Measurements from ENCODE around the gene CCT8L2. TPM values are rescaled to one million over a fixed set of nuclear protein-coding genes. Genes with fewer than 3 reads are reported as not detected.
"Not testable (repeated sequence)": the region's sequence is repeated elsewhere in the genome, so short reads cannot be mapped to it uniquely, and the experiment has no call there.

The CCT8L2 gene
- total and polyA plus RNA-seq, 2 of the 4 experiments (the other 2 are of a cell fraction): not detected

DNA sequence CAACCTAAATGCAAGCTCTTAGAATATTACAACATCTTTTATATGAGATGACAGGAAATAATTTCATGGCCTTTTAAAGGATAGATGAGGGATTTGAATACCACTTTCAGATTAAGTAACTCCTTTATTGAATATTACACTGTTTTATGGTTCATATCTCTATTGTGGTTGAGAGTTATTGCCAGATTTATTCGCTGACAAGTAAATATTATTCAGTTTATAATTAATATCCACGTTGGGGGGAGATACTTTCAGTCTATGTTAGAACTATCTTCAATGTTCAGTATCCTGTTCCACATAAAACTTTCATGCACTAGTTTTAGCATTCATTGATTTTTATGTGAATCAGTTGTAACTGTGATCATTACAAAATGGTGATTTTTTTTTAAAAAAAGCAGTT lies 32.4 kb upstream of the CCT8L2 start:
- H3K4me2 ChIP-seq (ENCODE audit: low read depth, low read length); H3K9me3 ChIP-seq (ENCODE audit: control insufficient read depth, insufficient read depth, low read length); in situ Hi-C loops (cut with MboI; ENCODE audit: low sequenced_read_pairs); H2AK5ac ChIP-seq (ENCODE audit: low read depth, low read length); H3K4me3 ChIP-seq (ENCODE audit: insufficient read depth, low read depth, low read length); CTCF ChIA-PET; ATAC-seq (ENCODE audit: low read depth); H3K56ac ChIP-seq (ENCODE audit: extremely low read depth, insufficient read depth, low read length); H3K14ac ChIP-seq (replicated peaks; ENCODE audit: low read depth, low read length); POLR2A ChIA-PET (ENCODE audit: unreplicated experiment); dilution Hi-C loops (cut with HindIII; ENCODE audit: low sequenced_read_pairs, unreplicated experiment); H2AFZ ChIP-seq (replicated peaks; ENCODE audit: low read length, poor library complexity); intact Hi-C loops (cut with micrococcal nuclease); H3K9me1 ChIP-seq (ENCODE audit: insufficient read depth, low read length); H3K27me3 ChIP-seq (ENCODE audit: control insufficient read depth, insufficient read depth, low read length); H2BK20ac ChIP-seq (ENCODE audit: low read depth, low read length); BruUV-seq (replicated peaks); H3K27ac ChIP-seq (ENCODE audit: insufficient read depth, low read length); H3K18ac ChIP-seq (ENCODE audit: low read depth, low read length); H2BK15ac ChIP-seq (ENCODE audit: low read depth, low read length); H3K4ac ChIP-seq (ENCODE audit: low read depth, low read length); H4K91ac ChIP-seq (ENCODE audit: insufficient read depth, low read depth, low read length); H3K9ac ChIP-seq (ENCODE audit: low read depth, low read length); H4K8ac ChIP-seq (ENCODE audit: low read depth in 2 of 2, low read length in 2 of 2); H2BK120ac ChIP-seq (ENCODE audit: low read depth, low read length); H4K20me1 ChIP-seq (ENCODE audit: insufficient read depth, low read length); H3K79me1 ChIP-seq (ENCODE audit: low read depth in 1 of 2, low read length in 2 of 2); H3K36me3 ChIP-seq (ENCODE audit: control insufficient read depth, insufficient read depth, low read length); DNase-seq; H2BK5ac ChIP-seq (ENCODE audit: low read depth, low read length, poor library complexity, severe bottlenecking); H3K23ac ChIP-seq (ENCODE audit: low read depth, low read length); H2AK9ac ChIP-seq (replicated peaks; ENCODE audit: low read depth, low read length, poor library complexity); H4K5ac ChIP-seq (ENCODE audit: low read depth, low read length); H3K4me1 ChIP-seq (ENCODE audit: control insufficient read depth, insufficient read depth, low read length): not testable (repeated sequence)
- no CpG with 5 or more reads among the region's 2 CpGs for WGBS, 2 experiments (ENCODE audit: extremely low coverage in 2 of 2, insufficient read length in 1 of 2)

DNA sequence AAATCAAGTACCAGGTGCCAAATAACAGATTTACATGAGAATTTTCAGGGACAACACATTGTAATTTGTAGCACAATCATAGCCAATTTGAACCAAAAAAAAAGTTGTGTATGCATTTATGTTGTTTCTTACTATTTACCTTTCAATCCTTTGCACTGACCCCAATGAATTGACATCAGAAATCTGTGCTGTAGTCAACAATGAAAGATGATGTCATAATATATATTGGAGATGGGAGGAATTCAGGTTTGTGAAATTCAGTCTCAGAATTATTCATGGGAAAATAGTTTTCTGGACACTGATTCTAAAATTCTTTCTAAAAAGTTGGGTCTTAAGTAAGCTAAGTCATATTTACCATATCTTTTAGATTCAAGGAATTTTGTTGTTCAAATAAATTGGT lies 31.0 kb upstream of the CCT8L2 start:
- H2AFZ ChIP-seq (replicated peaks; ENCODE audit: low read length, poor library complexity); H4K5ac ChIP-seq (ENCODE audit: low read depth, low read length); H3K36me3 ChIP-seq (ENCODE audit: control insufficient read depth, insufficient read depth, low read length); H3K56ac ChIP-seq (ENCODE audit: extremely low read depth, insufficient read depth, low read length); H3K27me3 ChIP-seq (ENCODE audit: control insufficient read depth, insufficient read depth, low read length); H2BK15ac ChIP-seq (ENCODE audit: low read depth, low read length); H3K18ac ChIP-seq (ENCODE audit: low read depth, low read length); ATAC-seq (ENCODE audit: low read depth); H2BK120ac ChIP-seq (ENCODE audit: low read depth, low read length); BruUV-seq (replicated peaks); H3K4ac ChIP-seq (ENCODE audit: low read depth, low read length); H3K23ac ChIP-seq (ENCODE audit: low read depth, low read length); H4K91ac ChIP-seq (ENCODE audit: insufficient read depth, low read depth, low read length); H3K14ac ChIP-seq (replicated peaks; ENCODE audit: low read depth, low read length); POLR2A ChIA-PET (ENCODE audit: unreplicated experiment); H3K27ac ChIP-seq (ENCODE audit: insufficient read depth, low read length); in situ Hi-C loops (cut with MboI; ENCODE audit: low sequenced_read_pairs); dilution Hi-C loops (cut with HindIII; ENCODE audit: low sequenced_read_pairs, unreplicated experiment); CTCF ChIA-PET; H2AK9ac ChIP-seq (replicated peaks; ENCODE audit: low read depth, low read length, poor library complexity); H2AK5ac ChIP-seq (ENCODE audit: low read depth, low read length); H2BK5ac ChIP-seq (ENCODE audit: low read depth, low read length, poor library complexity, severe bottlenecking); H4K8ac ChIP-seq (ENCODE audit: low read depth in 2 of 2, low read length in 2 of 2); H3K9me1 ChIP-seq (ENCODE audit: insufficient read depth, low read length); H2BK20ac ChIP-seq (ENCODE audit: low read depth, low read length); H3K79me1 ChIP-seq (ENCODE audit: low read depth in 1 of 2, low read length in 2 of 2); H3K9me3 ChIP-seq (ENCODE audit: control insufficient read depth, insufficient read depth, low read length); H4K20me1 ChIP-seq (ENCODE audit: insufficient read depth, low read length); DNase-seq; H3K9ac ChIP-seq (ENCODE audit: low read depth, low read length); H3K4me1 ChIP-seq (ENCODE audit: control insufficient read depth, insufficient read depth, low read length); intact Hi-C loops (cut with micrococcal nuclease); H3K4me3 ChIP-seq (ENCODE audit: insufficient read depth, low read depth, low read length); H3K4me2 ChIP-seq (ENCODE audit: low read depth, low read length): not testable (repeated sequence)
